Trophoblast cell (in vitro differentiated cells and primary cell): Measurements from ENCODE around the gene AMMECR1. TPM values are rescaled to one million over a fixed set of nuclear protein-coding genes. Genes with fewer than 3 reads are reported as not detected.

ENCODE experiments used
- DNase-seq, 2 donors: peaks; one replicate each; pipeline ENCODE4 v3.0.0-alpha.2; 2016
- H2AFZ ChIP-seq: 2 replicates; pipeline ENCODE4 v1.6.1; 2013; ENCODE audit warnings: low read length, moderate library complexity, mild to moderate bottlenecking; ENCODE audit not compliant: insufficient read depth, poor library complexity
- H2AK5ac ChIP-seq: 2 replicates; pipeline ENCODE4 v1.6.1; 2013; ENCODE audit warnings: mild to moderate bottlenecking, low read length
- H2BK120ac ChIP-seq: 2 replicates; pipeline ENCODE4 v1.6.1; 2013; ENCODE audit warnings: low read length, mild to moderate bottlenecking, moderate library complexity; ENCODE audit not compliant: insufficient read depth, poor library complexity
- H2BK12ac ChIP-seq: 2 replicates; pipeline ENCODE4 v1.6.1; 2013; ENCODE audit warnings: mild to moderate bottlenecking, low read length, moderate library complexity
- H2BK5ac ChIP-seq: 2 replicates; pipeline ENCODE4 v1.6.1; 2013; ENCODE audit warnings: low read length, low read depth, moderate library complexity, mild to moderate bottlenecking; ENCODE audit not compliant: poor library complexity
- H3K14ac ChIP-seq: 2 replicates; pipeline ENCODE4 v1.6.1; 2013; ENCODE audit warnings: mild to moderate bottlenecking, low read length
- H3K18ac ChIP-seq: 2 replicates; pipeline ENCODE4 v1.6.1; 2013; ENCODE audit warnings: mild to moderate bottlenecking, low read length
- H3K23ac ChIP-seq: 2 replicates; pipeline ENCODE4 v1.6.1; 2013; ENCODE audit warnings: low read length
- H3K27ac ChIP-seq: 2 replicates; pipeline ENCODE4 v1.5.1; 2013; ENCODE audit warnings: low read depth, mild to moderate bottlenecking, inconsistent platforms, low read length, moderate library complexity
- H3K27me3 ChIP-seq: 2 replicates; pipeline ENCODE4 v1.6.1; 2013; ENCODE audit warnings: inconsistent platforms, mild to moderate bottlenecking, low read length, moderate library complexity; ENCODE audit not compliant: insufficient read depth
- H3K36me3 ChIP-seq, 2 experiments: 1 replicate in 1 of 2; 2 replicates in 1 of 2; pipeline ENCODE4 v1.6.1; 2013; ENCODE audit warnings: low read length in 2 of 2, mild to moderate bottlenecking in 2 of 2, moderate library complexity in 1 of 2; ENCODE audit not compliant: insufficient read depth in 2 of 2, control insufficient read depth in 1 of 2
- H3K4ac ChIP-seq: 2 replicates; pipeline ENCODE4 v1.6.1; 2013; ENCODE audit warnings: low read depth, mild to moderate bottlenecking, low read length, moderate library complexity
- H3K4me1 ChIP-seq, 2 experiments: 1 replicate in 1 of 2; 2 replicates in 1 of 2; pipeline ENCODE4 v1.6.1; 2013; ENCODE audit warnings: low read length in 2 of 2, mild to moderate bottlenecking in 2 of 2, moderate library complexity in 1 of 2; ENCODE audit not compliant: insufficient read depth in 2 of 2, control insufficient read depth in 1 of 2
- H3K4me2 ChIP-seq: 2 replicates; pipeline ENCODE4 v1.6.1; 2013; ENCODE audit warnings: inconsistent platforms, mild to moderate bottlenecking, low read length, moderate library complexity
- H3K4me3 ChIP-seq: 2 replicates; pipeline ENCODE4 v1.5.1; 2013; ENCODE audit warnings: mild to moderate bottlenecking, low read depth, low read length, inconsistent platforms
- H3K79me1 ChIP-seq: one replicate; pipeline ENCODE4 v1.6.1; 2013; ENCODE audit warnings: low read length
- H3K79me2 ChIP-seq: 2 replicates; pipeline ENCODE4 v1.6.1; 2013; ENCODE audit warnings: low read length, mild to moderate bottlenecking; ENCODE audit not compliant: control insufficient read depth, insufficient read depth, poor library complexity
- H3K9ac ChIP-seq: 2 replicates; pipeline ENCODE4 v1.6.1; 2013; ENCODE audit warnings: mild to moderate bottlenecking, low read length
- H3K9me3 ChIP-seq: 2 replicates; pipeline ENCODE4 v1.6.1; 2013; ENCODE audit warnings: low read depth, mild to moderate bottlenecking, control low read depth, inconsistent platforms, low read length; ENCODE audit not compliant: insufficient read depth
- H4K12ac ChIP-seq: 2 replicates; pipeline ENCODE4 v1.6.1; 2013; ENCODE audit warnings: low read depth, mild to moderate bottlenecking, low read length, moderate library complexity
- H4K8ac ChIP-seq: 2 replicates; pipeline ENCODE4 v1.6.1; 2013; ENCODE audit warnings: low read depth, mild to moderate bottlenecking, low read length, moderate library complexity
- H4K91ac ChIP-seq: one replicate; pipeline ENCODE4 v1.6.1; 2013; ENCODE audit warnings: low read depth, mild to moderate bottlenecking, low read length, moderate library complexity
- WGBS: extraction: QIAGEN DNeasy Blood & Tissue Kit; methylation state at CpG from one replicate; pipeline ENCODE4 v1.1.7; 2013; ENCODE audit warnings: missing lambda C conversion rate; ENCODE audit not compliant: insufficient read length, insufficient coverage; ENCODE audit errors: extremely low coverage; 5-methylcytosine and 5-hydroxymethylcytosine counted together
- polyA plus RNA-seq: library from polyadenylated mRNA; stranded (reverse); fragments of 200-250 nt; gene quantifications from 2 replicates; pipeline ENCODE4 v1.2.3, GENCODE V29; 2013

AMMECR1 gene
- 16.9 and 18.4 TPM in 2 replicates for polyA plus RNA-seq

DNA sequence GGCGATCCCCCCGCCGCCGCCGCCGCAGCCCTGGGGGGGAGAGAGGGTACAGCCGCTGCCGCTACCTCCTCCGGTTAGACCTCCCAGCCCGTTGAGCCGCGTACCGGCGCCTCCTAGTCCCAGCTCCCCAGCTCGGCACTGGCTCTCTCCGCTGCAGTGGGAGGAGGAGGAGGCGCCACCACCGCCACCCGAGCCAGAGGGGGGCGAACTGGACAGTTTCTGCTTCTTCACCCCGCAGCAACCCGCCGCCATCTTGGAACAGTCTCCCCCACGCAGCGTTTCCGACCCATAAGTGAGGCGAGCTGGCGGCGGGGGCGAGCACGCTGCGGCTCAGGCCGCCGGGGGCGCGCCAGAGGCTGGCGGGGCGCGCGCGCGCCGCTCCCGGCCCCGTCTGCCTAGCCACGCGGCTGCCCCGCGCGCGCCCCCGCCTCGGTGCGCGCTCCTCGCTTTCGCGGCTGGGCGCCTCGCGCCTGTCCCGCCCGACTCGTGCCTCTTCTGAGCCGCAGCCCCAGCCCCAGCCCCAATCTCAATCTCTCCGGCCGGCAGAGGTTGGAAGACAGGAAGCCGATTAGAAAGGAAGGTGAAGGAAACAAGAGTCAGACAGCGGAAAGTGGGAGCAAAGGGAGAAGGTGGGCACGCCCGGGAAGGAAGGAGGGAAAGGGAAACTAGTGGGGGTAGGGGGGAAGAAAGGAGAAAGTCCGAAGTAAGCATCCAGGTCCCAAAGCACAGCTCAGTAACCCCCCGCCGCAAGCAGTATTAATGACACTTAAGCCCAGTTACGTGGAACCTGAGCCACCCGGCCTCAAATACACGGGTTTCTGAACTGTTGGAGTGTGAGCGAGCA, at the start of gene AMMECR1:
AMMECR1 (minus strand) TSS at position 266 of the 844 bp plus-strand sequence; CDS start at position 252, 14 bp downstream.
- peak within 1 kb of the TSS; percentile 83 for H4K8ac ChIP-seq
- WGBS, result no CpG with 5 or more reads among the region's 78 CpGs
- H4K12ac ChIP-seq, result peak within 1 kb of the TSS; percentile 89
- no peaks in the 10 kb centered on the region for H3K9me3 ChIP-seq
- no peak within 1 kb of the TSS for H2AK5ac ChIP-seq
- no peak within 1 kb of the TSS for H3K23ac ChIP-seq
- H3K4me2 ChIP-seq, result peak within 1 kb of the TSS; percentile 99
- peaks cover 9% of the 10 kb centered on the region for H3K79me1 ChIP-seq
- H3K4me3 ChIP-seq, result peak within 1 kb of the TSS; percentile 95
- peak within 1 kb of the TSS; percentile 91 for H3K4ac ChIP-seq
- peak within 1 kb of the TSS; percentile 88 for H3K14ac ChIP-seq
- peak within 1 kb of the TSS; percentile 88 for H3K9ac ChIP-seq
- no peaks in the 10 kb centered on the region for H3K27me3 ChIP-seq
- H3K18ac ChIP-seq, result peak within 1 kb of the TSS; percentile 60
- H2AFZ ChIP-seq, result peak within 1 kb of the TSS; percentile 61
- no peaks in the 10 kb centered on the region for H3K36me3 ChIP-seq
- H2BK5ac ChIP-seq, result peak within 1 kb of the TSS; percentile 59
- peak within 1 kb of the TSS; percentile 64 for H3K27ac ChIP-seq
- DNase-seq, result peak; percentile 65 to 77
- no peaks in the 10 kb centered on the region for H3K4me1 ChIP-seq
- peaks cover 6% of the 10 kb centered on the region for H3K79me2 ChIP-seq
- H2BK12ac ChIP-seq, result no peak within 1 kb of the TSS
- H2BK120ac ChIP-seq, result peak within 1 kb of the TSS; percentile 59
- peak within 1 kb of the TSS; percentile 83 for H4K91ac ChIP-seq

DNA sequence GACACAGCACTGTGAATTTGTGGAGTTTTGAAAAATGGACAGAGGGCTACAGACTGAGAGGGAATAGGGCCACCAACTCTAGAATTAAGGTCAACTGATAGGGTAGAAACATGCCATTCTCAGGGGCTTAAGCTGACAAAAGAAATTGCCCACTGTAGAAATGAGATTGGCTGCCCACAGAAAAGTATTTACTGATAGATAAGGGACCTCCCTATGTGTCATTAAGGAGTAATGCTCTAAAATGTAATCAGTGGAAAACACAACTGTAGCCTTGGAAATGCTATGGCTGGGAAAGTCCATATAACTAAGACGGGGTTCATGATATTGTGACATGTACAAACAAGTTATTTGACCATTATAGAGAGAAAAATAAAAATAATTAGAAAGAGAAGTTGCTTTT, 45.4 kb upstream of the AMMECR1 start:
- Histone ChIP-seq H3K14ac (no peak overlapping the region), H3K18ac (no peak overlapping the region), H3K4me2 (no peak overlapping the region), H3K4me1 (no peaks in the 10 kb centered on the region), H3K4ac (no peak overlapping the region), H2AFZ (no peak overlapping the region), H4K8ac (no peak overlapping the region), H2BK120ac (no peak overlapping the region), H2BK12ac (no peak overlapping the region), H3K4me3 (no peak overlapping the region), H2BK5ac (no peak overlapping the region), H3K9ac (no peak overlapping the region), H3K27me3 (no peaks in the 10 kb centered on the region), H3K9me3 (no peaks in the 10 kb centered on the region), H4K91ac (no peak overlapping the region), H3K23ac (no peak overlapping the region), H2AK5ac (no peak overlapping the region), H3K79me1 (no peaks in the 10 kb centered on the region), H3K27ac (no peak overlapping the region), H3K36me3 (no peaks in the 10 kb centered on the region), H4K12ac (no peak overlapping the region), H3K79me2 (no peaks in the 10 kb centered on the region)
- WGBS, result no CpG with 5 or more reads among the region's 1 CpG
- DNase-seq, result no peak

DNA sequence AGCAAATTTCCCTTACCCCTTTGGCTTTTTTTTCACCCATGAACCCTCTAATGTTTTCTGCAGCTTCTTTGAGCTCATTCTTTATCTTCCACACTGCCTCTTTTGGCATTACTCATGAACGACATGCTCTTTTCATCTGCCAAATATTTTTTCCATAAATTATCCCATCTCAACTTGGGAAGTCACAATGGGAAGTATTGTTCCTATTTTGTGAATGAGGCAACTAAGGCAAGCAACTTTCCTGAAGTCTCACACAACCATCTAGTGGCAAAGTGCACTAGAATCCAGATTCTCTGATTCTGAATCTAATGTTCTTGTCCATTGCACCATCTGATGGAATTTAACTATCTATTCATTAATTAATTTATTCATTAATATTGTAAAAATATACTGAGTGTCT, 41.4 kb upstream of the AMMECR1 start:
- Histone ChIP-seq H3K4ac (no peak overlapping the region), H3K27ac (no peak overlapping the region), H3K79me2 (no peaks in the 10 kb centered on the region), H3K4me3 (no peak overlapping the region), H3K14ac (no peak overlapping the region), H4K8ac (no peak overlapping the region), H3K18ac (no peak overlapping the region), H3K27me3 (no peaks in the 10 kb centered on the region), H4K12ac (no peak overlapping the region), H2BK120ac (no peak overlapping the region), H4K91ac (no peak overlapping the region), H2AK5ac (no peak overlapping the region), H2BK5ac (no peak overlapping the region), H3K23ac (no peak overlapping the region), H2AFZ (no peak overlapping the region), H3K9ac (no peak overlapping the region), H2BK12ac (no peak overlapping the region), H3K79me1 (no peaks in the 10 kb centered on the region), H3K4me1 (no peaks in the 10 kb centered on the region), H3K36me3 (no peaks in the 10 kb centered on the region), H3K9me3 (no peaks in the 10 kb centered on the region), H3K4me2 (no peak overlapping the region)
- no peak for DNase-seq
- no CpG with 5 or more reads among the region's 1 CpG for WGBS

DNA sequence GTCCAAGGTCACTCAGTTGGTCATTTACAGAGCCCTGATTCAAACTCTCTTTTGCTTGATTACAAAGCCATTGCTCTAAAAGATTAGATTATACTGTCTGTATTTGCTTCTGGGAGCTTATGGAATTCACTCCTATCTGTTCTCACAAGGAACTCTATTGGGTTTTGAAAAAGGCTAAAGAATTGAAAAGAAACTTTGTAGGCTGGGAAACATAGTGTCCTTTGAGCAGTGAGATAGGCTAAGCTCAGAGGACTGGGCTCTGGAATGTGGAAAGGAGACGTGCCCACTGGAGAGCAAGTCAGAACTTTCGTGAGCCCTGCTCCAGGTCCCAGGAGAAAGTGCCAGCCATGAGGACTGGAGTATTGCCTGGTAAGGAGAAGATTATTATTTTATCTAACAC, 40.7 kb upstream of the AMMECR1 start, which contains the start of gene RTL9:
RTL9 (plus strand) TSS at position 301 of the 400 bp plus-strand sequence. CDS start 91,770 bp downstream, outside the sequence.
- no CpG with 5 or more reads among the region's 2 CpGs for WGBS
- no peak for DNase-seq
- Histone ChIP-seq H4K8ac (no peak within 1 kb of the TSS), H3K4me3 (no peak within 1 kb of the TSS), H4K91ac (no peak within 1 kb of the TSS), H2AK5ac (no peak within 1 kb of the TSS), H2AFZ (no peak within 1 kb of the TSS), H3K79me1 (no peaks in the 10 kb centered on the region), H3K4me1 (no peaks in the 10 kb centered on the region), H3K4me2 (no peak within 1 kb of the TSS), H2BK12ac (no peak within 1 kb of the TSS), H2BK120ac (no peak within 1 kb of the TSS), H3K14ac (no peak within 1 kb of the TSS), H3K27me3 (no peaks in the 10 kb centered on the region), H3K79me2 (no peaks in the 10 kb centered on the region), H3K9me3 (no peaks in the 10 kb centered on the region), H4K12ac (no peak within 1 kb of the TSS), H3K23ac (no peak within 1 kb of the TSS), H3K18ac (no peak within 1 kb of the TSS), H3K36me3 (no peaks in the 10 kb centered on the region), H3K4ac (no peak within 1 kb of the TSS), H3K9ac (no peak within 1 kb of the TSS), H2BK5ac (no peak within 1 kb of the TSS), H3K27ac (no peak within 1 kb of the TSS)
